AG09309 (cell line): ENCODE results near the gene MDFIC2.

ENCODE experiments used
- DNase-seq: peaks from one replicate; pipeline ENCODE4 v3.0.0-alpha.2; 2010; ENCODE audit warnings: low read depth
- H3K4me3 ChIP-seq: 2 replicates; pipeline ENCODE4 v1.5.1; 2011; ENCODE audit warnings: mild to moderate bottlenecking, low read depth, low read length, moderate library complexity; ENCODE audit not compliant: control insufficient read depth
- CTCF ChIP-seq: IDR thresholded peaks from 2 replicates; pipeline ENCODE4 v1.5.1; 2011; ENCODE audit warnings: mild to moderate bottlenecking, low read depth, low read length, inconsistent platforms; ENCODE audit not compliant: insufficient read depth, control insufficient read depth; ENCODE audit errors: missing control alignments

Gene MDFIC2

DNA sequence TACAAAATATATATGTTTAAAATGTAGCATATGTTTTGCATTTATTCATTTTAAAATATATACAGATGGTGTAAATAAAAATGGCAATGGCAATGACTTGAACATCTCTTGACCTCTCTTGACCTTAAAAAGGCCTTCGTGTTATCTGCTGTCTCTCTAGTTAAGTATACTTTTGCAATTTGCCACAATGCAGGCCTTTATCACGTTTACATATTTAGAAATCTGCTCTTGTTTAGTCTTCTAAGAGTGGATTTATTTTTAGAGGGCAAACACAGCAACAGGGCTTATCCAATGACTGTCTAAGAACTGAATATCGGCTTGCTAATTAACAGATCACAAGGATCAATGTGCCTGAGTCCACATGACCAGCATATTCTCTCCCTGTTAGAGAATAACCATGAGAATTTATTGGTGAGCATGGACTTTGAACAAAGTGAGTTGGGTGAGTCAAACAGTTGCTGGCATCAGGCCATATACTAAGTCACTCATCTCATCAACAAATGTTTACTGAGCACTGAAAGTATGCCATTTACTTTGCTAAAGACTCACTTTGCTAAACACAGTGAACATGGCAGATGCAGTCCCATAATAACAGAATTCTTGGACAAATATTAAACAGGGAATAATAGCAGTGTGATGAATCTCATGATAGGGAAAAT lies 48.2 kb downstream of the MDFIC2 start:
- H3K4me3 ChIP-seq: no peak overlapping the region
- DNase-seq: no peak
- no peak for TF ChIP-seq CTCF

- no peak overlapping the region for H3K4me3 ChIP-seq
- TF ChIP-seq CTCF: no peak
- no peak for DNase-seq
Measured at GRCh38 chr3:70261283-70261682, 51.2 kb downstream of the MDFIC2 start.

DNA sequence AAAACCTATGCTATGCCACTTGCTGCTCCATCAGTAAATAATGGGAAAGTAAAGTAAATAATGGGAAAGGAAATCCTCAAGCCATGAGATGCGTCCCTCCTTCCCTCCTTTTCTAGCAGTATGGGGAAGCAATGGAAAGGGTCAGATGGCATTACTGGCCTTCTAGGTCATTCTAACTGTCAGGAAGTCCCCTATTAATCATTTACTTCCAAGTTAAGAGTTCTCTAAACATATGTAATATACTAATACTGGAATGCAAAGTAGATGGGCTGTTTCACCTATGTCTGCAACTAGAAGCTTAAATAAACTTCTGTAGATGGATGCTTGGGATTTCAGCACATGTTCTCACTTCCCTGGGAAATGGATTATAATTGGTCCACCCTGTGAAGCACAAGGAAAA lies 55.9 kb downstream of the MDFIC2 start:
- no peak for TF ChIP-seq CTCF
- no peak for DNase-seq
- H3K4me3 ChIP-seq: no peak overlapping the region

GRCh38 chr3:70250492-70250891 lies 61.9 kb downstream of the MDFIC2 start:
- TF ChIP-seq CTCF: no peak
- H3K4me3 ChIP-seq: no peak overlapping the region
- DNase-seq: no peak

GRCh38 chr3:70249509-70250160 lies 62.8 kb downstream of the MDFIC2 start:
- DNase-seq: peak; percentile 21
- TF ChIP-seq CTCF: no peak
- H3K4me3 ChIP-seq: no peak overlapping the region

DNA sequence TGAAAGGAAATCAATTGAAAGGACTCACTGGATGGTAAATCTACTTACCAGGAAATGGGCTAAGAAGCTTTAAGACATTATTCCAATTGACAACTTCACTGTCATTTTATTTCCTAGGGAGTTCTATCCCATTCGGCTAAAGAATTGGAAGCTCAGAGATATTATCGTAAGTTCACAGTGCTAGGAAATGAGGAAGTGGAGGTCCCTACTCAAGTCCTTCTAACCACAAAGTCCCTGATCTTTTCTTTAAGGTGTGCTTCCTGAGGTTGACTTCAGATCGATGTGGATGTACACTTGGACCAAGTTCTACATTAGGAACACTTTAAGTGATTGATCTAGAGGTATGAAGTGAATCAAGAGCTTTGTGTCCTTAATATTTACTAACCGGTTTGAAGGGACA lies 63.6 kb downstream of the MDFIC2 start:
- H3K4me3 ChIP-seq: no peak overlapping the region
- no peak for TF ChIP-seq CTCF
- DNase-seq: no peak

GRCh38 chr3:70247955-70248354 lies 64.5 kb downstream of the MDFIC2 start:
- DNase-seq: no peak
- no peak for TF ChIP-seq CTCF
- H3K4me3 ChIP-seq: no peak overlapping the region
